Neural cell (in vitro differentiated cells): ENCODE data around the gene HIVEP1. TPM values are rescaled to one million over a fixed set of nuclear protein-coding genes. Genes with fewer than 3 reads are reported as not detected.

ENCODE experiments used
- H2AFZ ChIP-seq: fragments of 200-600, 300-800 bp; sonication (generic), shearing (Covaris generic); 2 replicates; pipeline ENCODE4 v1.6.0; 2014; ENCODE audit warnings: low read depth, mild to moderate bottlenecking, antibody characterized with exemption, low read length, moderate library complexity
- H3F3A ChIP-seq: fragments of 200-600 bp; shearing (Covaris generic); 2 replicates; pipeline ENCODE4 v1.6.1; 2016; ENCODE audit warnings: mild to moderate bottlenecking, moderate library complexity, mixed read lengths, antibody characterized with exemption, low read length; ENCODE audit not compliant: insufficient read depth, poor library complexity, severe bottlenecking
- H3K27ac ChIP-seq: fragments of 200-600, 300-800 bp; sonication (generic), shearing (Covaris generic); 2 replicates; pipeline ENCODE4 v1.5.1; 2014; ENCODE audit warnings: mild to moderate bottlenecking, low read length, moderate library complexity
- H3K27me3 ChIP-seq: fragments of 300-800, 200-600 bp; sonication (generic), shearing (Covaris generic); 2 replicates; pipeline ENCODE4 v1.6.0; 2014; ENCODE audit warnings: mild to moderate bottlenecking, low read depth, low read length, moderate library complexity; ENCODE audit not compliant: insufficient read depth
- H3K36me3 ChIP-seq: fragments of 300-800, 200-600 bp; sonication (generic), shearing (Covaris generic); 2 replicates; pipeline ENCODE4 v1.5.1; 2014; ENCODE audit warnings: mild to moderate bottlenecking, antibody characterized with exemption, low read length, moderate library complexity; ENCODE audit not compliant: insufficient read depth
- H3K4me2 ChIP-seq: fragments of 300-800, 200-600 bp; sonication (generic), shearing (Covaris generic); 2 replicates; pipeline ENCODE4 v1.6.0; 2014; ENCODE audit warnings: mild to moderate bottlenecking, low read length
- H3K4me3 ChIP-seq: fragments of 300-800, 200-600 bp; sonication (generic), shearing (Covaris generic); 2 replicates; pipeline ENCODE4 v1.5.1; 2014; ENCODE audit warnings: mild to moderate bottlenecking, low read length, moderate library complexity
- H3K79me2 ChIP-seq: fragments of 200-600 bp; shearing (Covaris generic); replicated peaks from 2 replicates; pipeline ENCODE4 v1.6.0; 2014; ENCODE audit warnings: mild to moderate bottlenecking, low read length, moderate library complexity; ENCODE audit not compliant: insufficient read depth
- H3K9ac ChIP-seq: fragments of 300-800, 200-600 bp; sonication (generic), shearing (Covaris generic); 2 replicates; pipeline ENCODE4 v1.6.1; 2016; ENCODE audit warnings: mild to moderate bottlenecking, low read length, mixed read lengths
- H3K9me2 ChIP-seq: fragments of 200-600 bp; shearing (Covaris generic); 2 replicates; pipeline ENCODE4 v1.6.1; 2016; ENCODE audit warnings: mild to moderate bottlenecking, low read length, mixed read lengths; ENCODE audit not compliant: insufficient read depth
- H3K9me3 ChIP-seq: fragments of 200-600, 300-800 bp; sonication (generic), shearing (Covaris generic); 2 replicates; pipeline ENCODE4 v1.6.1; 2016; ENCODE audit warnings: mild to moderate bottlenecking, mixed run types, low read length, moderate library complexity, mixed read lengths
- H4K20me1 ChIP-seq: fragments of 200-600 bp; shearing (Covaris generic); 2 replicates; pipeline ENCODE4 v1.6.1; 2016; ENCODE audit warnings: mild to moderate bottlenecking, mixed run types; ENCODE audit not compliant: insufficient read depth
- EP300 ChIP-seq: fragments of 450-650 bp; conservative IDR thresholded peaks from 2 replicates; pipeline ENCODE4 v1.6.1; 2014; ENCODE audit warnings: antibody characterized with exemption, mild to moderate bottlenecking, moderate library complexity; ENCODE audit not compliant: poor library complexity, severe bottlenecking
- EZH2 ChIP-seq: fragments of 200-600, 300-800 bp; shearing (Covaris generic), sonication (generic); IDR thresholded peaks from 2 replicates; pipeline ENCODE4 v1.6.1; 2014; ENCODE audit warnings: antibody characterized with exemption, low read length, borderline replicate concordance, mild to moderate bottlenecking; ENCODE audit not compliant: insufficient read depth, poor library complexity, severe bottlenecking
- MXI1 ChIP-seq: fragments of 450-650 bp; conservative IDR thresholded peaks from 2 replicates; pipeline ENCODE4 v1.6.1; 2014; ENCODE audit warnings: antibody characterized with exemption, mild to moderate bottlenecking; ENCODE audit not compliant: poor library complexity, severe bottlenecking
- REST ChIP-seq: IDR thresholded peaks from 2 replicates; pipeline ENCODE4 v1.6.1; 2012; ENCODE audit warnings: borderline replicate concordance
- TAF1 ChIP-seq: IDR thresholded peaks from 2 replicates; pipeline ENCODE4 v1.6.1; 2012; ENCODE audit warnings: low read depth
- polyA plus RNA-seq: library from polyadenylated mRNA; depleted of rRNA; stranded (reverse); fragments of >200 nt; gene quantifications from 2 replicates; pipeline ENCODE4 v1.2.3, GENCODE V29; 2014
- TF ChIP-seq, protein P1 (sequence below): fragments of 450-650 bp; IDR thresholded peaks from 2 replicates; pipeline ENCODE4 v1.5.1; 2014; ENCODE audit warnings: antibody characterized with exemption, mild to moderate bottlenecking, moderate library complexity; ENCODE audit not compliant: poor library complexity, severe bottlenecking

HIVEP1 gene
- polyA plus RNA-seq, 1 donor from 2014 or later: 3.6 TPM

GRCh38 chr6:11968241-11968806 lies 43.8 kb upstream of the HIVEP1 start:
- TF ChIP-seq EP300 (peak; percentile 63), MXI1 (no peak)
- Histone ChIP-seq H3K4me2 (no peak overlapping the region), H3K79me2 (no peaks in the 10 kb centered on the region), H2AFZ (no peak overlapping the region), H3K27me3 (no peaks in the 10 kb centered on the region), H3K27ac (no peak overlapping the region), H3K9me3 (peaks cover 3% of the 10 kb centered on the region), H3K9ac (no peak overlapping the region), H3K36me3 (no peaks in the 10 kb centered on the region), H3K4me3 (no peak overlapping the region), H3K9me2 (no peaks in the 10 kb centered on the region), H4K20me1 (no peaks in the 10 kb centered on the region), H3F3A (no peaks in the 10 kb centered on the region)

DNA sequence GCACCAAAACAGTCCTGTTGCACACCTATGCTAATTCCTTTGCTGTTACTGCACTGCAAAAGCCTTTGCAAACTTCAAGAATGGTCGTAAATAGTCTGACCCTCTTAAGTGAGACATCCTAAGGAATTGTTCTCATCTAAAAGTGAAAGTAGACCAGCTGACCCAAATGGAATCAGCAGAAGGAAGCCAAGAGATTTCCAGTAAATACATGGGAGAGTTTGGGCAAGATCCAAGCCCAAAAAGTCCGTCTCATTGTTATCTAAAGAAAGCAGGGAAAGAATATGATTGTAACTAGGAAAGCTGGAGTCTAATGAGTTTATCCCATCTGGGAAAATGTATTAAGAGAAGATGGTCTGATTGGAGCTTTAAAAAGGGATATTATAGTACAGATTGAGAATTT lies 43.0 kb upstream of the HIVEP1 start:
- no peaks in the 10 kb centered on the region for H3F3A ChIP-seq

More for the DNA sequence above, 43.0 kb upstream of the HIVEP1 start:
- H3K27ac ChIP-seq: no peak overlapping the region
- H3K9ac ChIP-seq: no peak overlapping the region
- TF ChIP-seq REST: no peak
- no peak for TF ChIP-seq TAF1
- TF ChIP-seq EZH2: no peak
- TF ChIP-seq, protein P1, sequence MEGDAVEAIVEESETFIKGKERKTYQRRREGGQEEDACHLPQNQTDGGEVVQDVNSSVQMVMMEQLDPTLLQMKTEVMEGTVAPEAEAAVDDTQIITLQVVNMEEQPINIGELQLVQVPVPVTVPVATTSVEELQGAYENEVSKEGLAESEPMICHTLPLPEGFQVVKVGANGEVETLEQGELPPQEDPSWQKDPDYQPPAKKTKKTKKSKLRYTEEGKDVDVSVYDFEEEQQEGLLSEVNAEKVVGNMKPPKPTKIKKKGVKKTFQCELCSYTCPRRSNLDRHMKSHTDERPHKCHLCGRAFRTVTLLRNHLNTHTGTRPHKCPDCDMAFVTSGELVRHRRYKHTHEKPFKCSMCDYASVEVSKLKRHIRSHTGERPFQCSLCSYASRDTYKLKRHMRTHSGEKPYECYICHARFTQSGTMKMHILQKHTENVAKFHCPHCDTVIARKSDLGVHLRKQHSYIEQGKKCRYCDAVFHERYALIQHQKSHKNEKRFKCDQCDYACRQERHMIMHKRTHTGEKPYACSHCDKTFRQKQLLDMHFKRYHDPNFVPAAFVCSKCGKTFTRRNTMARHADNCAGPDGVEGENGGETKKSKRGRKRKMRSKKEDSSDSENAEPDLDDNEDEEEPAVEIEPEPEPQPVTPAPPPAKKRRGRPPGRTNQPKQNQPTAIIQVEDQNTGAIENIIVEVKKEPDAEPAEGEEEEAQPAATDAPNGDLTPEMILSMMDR: no peak
- no peaks in the 10 kb centered on the region for H3K36me3 ChIP-seq
- H3K9me2 ChIP-seq: no peaks in the 10 kb centered on the region
- no peaks in the 10 kb centered on the region for H3K79me2 ChIP-seq
- H3K27me3 ChIP-seq: no peaks in the 10 kb centered on the region
- H3K9me3 ChIP-seq: peaks cover 3% of the 10 kb centered on the region
- no peaks in the 10 kb centered on the region for H4K20me1 ChIP-seq
- no peak overlapping the region for H3K4me3 ChIP-seq
- H2AFZ ChIP-seq: no peak overlapping the region
- no peak overlapping the region for H3K4me2 ChIP-seq
